Muscle of leg (tissue), 11 donors: ENCODE data around the gene NEDD9. TPM values are rescaled to one million over a fixed set of nuclear protein-coding genes. Genes with fewer than 3 reads are reported as not detected.
A peak's percentile ranks its signal among the peaks of the same experiment; 100 is the strongest.

Experiments used
- DNase-seq: peaks from one replicate; pipeline ENCODE4 v3.0.0; 2013
- H3K27ac ChIP-seq: one replicate; pipeline ENCODE4 v1.5.1; 2013; ENCODE audit warnings: mild to moderate bottlenecking, low read length, control low read depth
- H3K27me3 ChIP-seq: one replicate; pipeline ENCODE4 v1.6.1; 2013; ENCODE audit warnings: low read length; ENCODE audit not compliant: control insufficient read depth, insufficient read depth
- H3K36me3 ChIP-seq: one replicate; pipeline ENCODE4 v1.6.1; 2013; ENCODE audit warnings: low read length; ENCODE audit not compliant: control insufficient read depth, insufficient read depth
- H3K4me1 ChIP-seq: one replicate; pipeline ENCODE4 v1.6.1; 2013; ENCODE audit warnings: low read length; ENCODE audit not compliant: control insufficient read depth, insufficient read depth
- H3K4me3 ChIP-seq: one replicate; pipeline ENCODE4 v1.5.1; 2013; ENCODE audit warnings: low read length, control low read depth
- H3K9me3 ChIP-seq: replicated peaks from 2 replicates; pipeline ENCODE4 v1.6.1; 2013; ENCODE audit warnings: low read depth, low read length; ENCODE audit not compliant: control insufficient read depth
- WGBS: methylation state at CpG from one replicate; pipeline ENCODE4 v1.1.5; 2013; ENCODE audit warnings: missing lambda C conversion rate; ENCODE audit not compliant: insufficient coverage; 5-methylcytosine and 5-hydroxymethylcytosine counted together
- polyA plus RNA-seq, 8 donors: library from polyadenylated mRNA; unstranded; fragments of 120-200 nt; gene quantifications; one replicate each; pipeline versions ENCODE4 v1.2.1 to v1.2.3, GENCODE V29; 2013; ENCODE audit warnings: inconsistent platforms in 1 of 8, low replicate concordance in 1 of 8; ENCODE audit not compliant: insufficient read length in 8 of 8, insufficient read depth in 1 of 8
- total RNA-seq: library from RNA; stranded (reverse); fragments of 120-200 nt; gene quantifications from one replicate; pipeline ENCODE4 v1.2.4, GENCODE V29; 2013

The NEDD9 gene
- total and polyA plus RNA-seq, 9 donors = 7.3 to 18.4 (median 12.7) TPM

GRCh38 chr6:11210386-11211138 lies 21.9 kb downstream of the NEDD9 start:
- Histone ChIP-seq H3K4me3 (no peak overlapping the region), H3K4me1 (peaks cover 39% of the 10 kb centered on the region)
- WGBS = no CpG with 5 or more reads among the region's 2 CpGs

GRCh38 chr6:11209906-11210305 lies 22.6 kb downstream of the NEDD9 start:
- Histone ChIP-seq H3K4me1 (peaks cover 35% of the 10 kb centered on the region), H3K9me3 (no peaks in the 10 kb centered on the region), H3K36me3 (peaks cover 4% of the 10 kb centered on the region), H3K27me3 (no peaks in the 10 kb centered on the region), H3K4me3 (no peak overlapping the region), H3K27ac (peak overlapping the region; percentile 64)
- no CpG with 5 or more reads among the region's 1 CpG for WGBS
- DNase-seq = peak; percentile 41

More at GRCh38 chr6:11210386-11211138, 21.9 kb downstream of the NEDD9 start:
- peak; percentile 57 for DNase-seq
- H3K27me3 ChIP-seq = no peaks in the 10 kb centered on the region
- H3K27ac ChIP-seq = peak overlapping the region; percentile 64
- H3K9me3 ChIP-seq = no peaks in the 10 kb centered on the region
- peaks cover 4% of the 10 kb centered on the region for H3K36me3 ChIP-seq

GRCh38 chr6:11209369-11209768 lies 23.1 kb downstream of the NEDD9 start:
- Histone ChIP-seq H3K27ac (peak overlapping the region; percentile 64), H3K4me1 (peaks cover 33% of the 10 kb centered on the region), H3K9me3 (no peaks in the 10 kb centered on the region), H3K27me3 (no peaks in the 10 kb centered on the region), H3K4me3 (no peak overlapping the region), H3K36me3 (peaks cover 4% of the 10 kb centered on the region)
- DNase-seq = no peak
- 60% methylated on average over 3 of the region's 5 CpGs for whole genome bisulfite sequencing

GRCh38 chr6:11208854-11209253 lies 23.6 kb downstream of the NEDD9 start:
- no CpG with 5 or more reads among the region's 1 CpG for WGBS

GRCh38 chr6:11208267-11208666 lies 24.2 kb downstream of the NEDD9 start:
- peaks cover 29% of the 10 kb centered on the region for H3K4me1 ChIP-seq
- no peak overlapping the region for H3K4me3 ChIP-seq
- peaks cover 4% of the 10 kb centered on the region for H3K36me3 ChIP-seq
- H3K27ac ChIP-seq = peak overlapping the region; percentile 9
- no peaks in the 10 kb centered on the region for H3K9me3 ChIP-seq
- H3K27me3 ChIP-seq = no peaks in the 10 kb centered on the region
- DNase-seq = no peak
- no CpG with 5 or more reads among the region's 3 CpGs for WGBS

More at GRCh38 chr6:11208854-11209253, 23.6 kb downstream of the NEDD9 start:
- Histone ChIP-seq H3K36me3 (peaks cover 4% of the 10 kb centered on the region), H3K4me3 (no peak overlapping the region), H3K4me1 (peaks cover 30% of the 10 kb centered on the region), H3K27me3 (no peaks in the 10 kb centered on the region), H3K27ac (peak overlapping the region; percentile 64), H3K9me3 (no peaks in the 10 kb centered on the region)
- no peak for DNase-seq

- DNase-seq = peak; percentile 92
- H3K27ac ChIP-seq = peak overlapping the region; percentile 79
Measured at GRCh38 chr6:11207199-11207968, 25.1 kb downstream of the NEDD9 start.

GRCh38 chr6:11206576-11206975 lies 25.9 kb downstream of the NEDD9 start:
- Histone ChIP-seq H3K4me3 (no peak overlapping the region), H3K36me3 (peaks cover 4% of the 10 kb centered on the region), H3K27ac (peak overlapping the region; percentile 79), H3K4me1 (peaks cover 27% of the 10 kb centered on the region), H3K27me3 (no peaks in the 10 kb centered on the region), H3K9me3 (no peaks in the 10 kb centered on the region)
- WGBS = no CpG with 5 or more reads among the region's 3 CpGs
- DNase-seq = no peak

More at GRCh38 chr6:11207199-11207968, 25.1 kb downstream of the NEDD9 start:
- H3K4me3 ChIP-seq = no peak overlapping the region
- peaks cover 29% of the 10 kb centered on the region for H3K4me1 ChIP-seq
- H3K27me3 ChIP-seq = no peaks in the 10 kb centered on the region
- WGBS = 70% methylated on average over 2 of the region's 5 CpGs
- no peaks in the 10 kb centered on the region for H3K9me3 ChIP-seq
- peaks cover 4% of the 10 kb centered on the region for H3K36me3 ChIP-seq

- Histone ChIP-seq H3K4me1 (peaks cover 17% of the 10 kb centered on the region), H3K27ac (no peak overlapping the region), H3K9me3 (no peaks in the 10 kb centered on the region), H3K27me3 (no peaks in the 10 kb centered on the region), H3K36me3 (peaks cover 5% of the 10 kb centered on the region), H3K4me3 (no peak overlapping the region)
- WGBS = 86% methylated on average over 1 of the region's 5 CpGs
- peak; percentile 74 for DNase-seq
Measured at GRCh38 chr6:11204794-11205366, 27.6 kb downstream of the NEDD9 start.

- H3K27ac ChIP-seq = peak overlapping the region; percentile 71
- no CpG with 5 or more reads among the region's 4 CpGs for WGBS
- peaks cover 5% of the 10 kb centered on the region for H3K36me3 ChIP-seq
- DNase-seq = no peak
- H3K4me1 ChIP-seq = peaks cover 13% of the 10 kb centered on the region
- H3K27me3 ChIP-seq = no peaks in the 10 kb centered on the region
- no peak overlapping the region for H3K4me3 ChIP-seq
- H3K9me3 ChIP-seq = no peaks in the 10 kb centered on the region
Measured at GRCh38 chr6:11204005-11204399, 28.5 kb downstream of the NEDD9 start.
